D721Med (cell line): ENCODE results near the gene CORO1C.
"Not testable (repeated sequence)": the region's sequence is repeated elsewhere in the genome, so short reads cannot be mapped to it uniquely, and the experiment has no call there.

Source experiments
- DNase-seq: peaks from one replicate; pipeline ENCODE4 v3.0.0; 2011; ENCODE audit warnings: low spot score; ENCODE audit not compliant: insufficient read length
- FAIRE-seq: peaks from 2 replicates; lab custom pipeline; 2011; peaks lifted over from hg19 to GRCh38; lab: Jason Lieb, UNC
- TF ChIP-seq, protein P1 (sequence below): IDR thresholded peaks from 2 replicates; pipeline ENCODE4 v1.5.1; 2012; ENCODE audit warnings: mild to moderate bottlenecking, control low read depth; ENCODE audit not compliant: insufficient read depth; ENCODE audit errors: missing control alignments

Gene CORO1C

DNA sequence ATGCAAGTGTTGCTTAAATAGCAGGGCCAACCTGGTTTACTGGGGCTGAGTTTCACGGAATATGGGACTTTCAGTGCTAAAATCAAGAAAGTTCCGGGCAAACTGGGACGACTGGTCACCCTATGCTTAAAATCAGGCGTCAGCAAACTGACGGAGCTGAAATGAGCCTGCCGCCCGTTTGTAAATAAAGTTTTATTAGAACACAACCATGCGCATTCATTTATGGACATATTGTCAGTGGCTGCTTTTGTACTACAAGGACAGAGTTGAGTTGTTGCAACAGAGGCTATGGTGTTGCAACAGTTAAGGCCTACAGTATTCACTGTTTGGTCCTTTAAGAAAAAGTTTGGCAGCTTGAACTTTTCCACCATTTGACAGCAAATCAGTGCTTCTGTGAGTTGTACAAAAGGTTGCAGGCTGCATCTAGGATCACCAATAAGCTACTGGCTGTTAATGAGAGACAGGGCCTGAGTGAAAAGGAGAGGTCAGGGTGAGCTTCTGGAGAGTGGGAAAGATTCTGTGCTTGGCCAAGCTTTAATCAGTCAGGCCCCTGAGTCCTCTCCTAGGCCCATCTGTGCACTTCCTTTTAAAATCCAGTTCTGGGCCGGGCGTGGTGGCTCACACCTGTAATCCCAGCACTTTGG, 111.0 kb downstream of the CORO1C start:
- FAIRE-seq, result no peak
- TF ChIP-seq, protein P1, sequence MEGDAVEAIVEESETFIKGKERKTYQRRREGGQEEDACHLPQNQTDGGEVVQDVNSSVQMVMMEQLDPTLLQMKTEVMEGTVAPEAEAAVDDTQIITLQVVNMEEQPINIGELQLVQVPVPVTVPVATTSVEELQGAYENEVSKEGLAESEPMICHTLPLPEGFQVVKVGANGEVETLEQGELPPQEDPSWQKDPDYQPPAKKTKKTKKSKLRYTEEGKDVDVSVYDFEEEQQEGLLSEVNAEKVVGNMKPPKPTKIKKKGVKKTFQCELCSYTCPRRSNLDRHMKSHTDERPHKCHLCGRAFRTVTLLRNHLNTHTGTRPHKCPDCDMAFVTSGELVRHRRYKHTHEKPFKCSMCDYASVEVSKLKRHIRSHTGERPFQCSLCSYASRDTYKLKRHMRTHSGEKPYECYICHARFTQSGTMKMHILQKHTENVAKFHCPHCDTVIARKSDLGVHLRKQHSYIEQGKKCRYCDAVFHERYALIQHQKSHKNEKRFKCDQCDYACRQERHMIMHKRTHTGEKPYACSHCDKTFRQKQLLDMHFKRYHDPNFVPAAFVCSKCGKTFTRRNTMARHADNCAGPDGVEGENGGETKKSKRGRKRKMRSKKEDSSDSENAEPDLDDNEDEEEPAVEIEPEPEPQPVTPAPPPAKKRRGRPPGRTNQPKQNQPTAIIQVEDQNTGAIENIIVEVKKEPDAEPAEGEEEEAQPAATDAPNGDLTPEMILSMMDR, result no peak
- no peak for DNase-seq

DNA sequence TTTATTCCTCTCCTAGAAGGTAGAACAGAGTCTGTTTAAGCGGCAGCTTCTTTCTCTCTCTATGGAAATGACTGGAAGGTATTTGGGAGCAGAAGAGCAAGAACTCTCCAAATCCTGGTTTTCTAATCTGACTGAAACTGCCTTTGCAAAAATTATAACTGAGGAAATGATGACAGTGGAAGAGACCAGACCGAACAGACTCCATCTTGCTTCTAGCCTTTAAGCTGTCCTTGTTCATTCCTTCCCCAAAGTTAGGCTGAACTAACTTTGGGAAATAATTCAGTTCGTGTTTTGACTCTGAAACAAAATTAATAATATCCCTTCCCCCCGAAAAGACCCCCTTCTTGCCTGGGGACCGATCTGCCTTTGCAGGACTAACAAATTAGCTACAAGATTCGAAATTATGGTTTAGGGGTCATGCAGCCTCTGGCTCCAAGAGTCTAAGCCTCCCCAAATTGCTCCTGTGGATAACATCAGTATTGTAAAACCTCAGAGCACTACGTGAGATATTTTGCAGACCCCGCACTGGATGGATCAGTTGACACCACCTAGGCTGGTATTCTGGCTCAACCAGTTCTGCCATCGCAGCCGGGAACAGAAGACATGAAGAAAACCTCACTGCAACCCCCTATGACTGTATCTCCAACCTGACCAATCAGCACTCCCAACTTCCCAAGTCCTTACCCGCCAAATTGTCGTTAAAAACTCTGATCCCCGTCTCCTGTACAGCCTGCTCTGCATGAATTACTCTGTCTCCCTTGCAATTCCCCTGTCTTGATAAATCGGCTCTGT, 111.8 kb downstream of the CORO1C start:
- FAIRE-seq, result no peak
- TF ChIP-seq, protein P1, result no peak
- DNase-seq, result no peak

DNA sequence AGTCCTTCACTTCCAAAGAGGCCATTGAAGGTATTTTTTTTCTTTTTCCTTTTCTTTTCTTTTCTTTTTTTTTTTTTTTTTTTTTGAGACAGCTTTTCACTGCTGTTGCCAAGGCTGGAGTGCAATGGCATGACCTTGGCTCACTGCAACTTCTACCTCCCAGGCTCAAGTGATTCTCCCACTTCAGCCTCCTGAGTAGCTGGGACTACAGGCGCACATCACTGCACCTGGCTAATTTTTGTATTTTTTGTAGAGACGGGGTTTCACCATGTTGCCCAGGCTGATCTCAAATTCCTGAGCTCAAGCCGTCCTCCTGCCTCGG, 112.4 kb downstream of the CORO1C start:
- not testable (repeated sequence) for FAIRE-seq, DNase-seq

DNA sequence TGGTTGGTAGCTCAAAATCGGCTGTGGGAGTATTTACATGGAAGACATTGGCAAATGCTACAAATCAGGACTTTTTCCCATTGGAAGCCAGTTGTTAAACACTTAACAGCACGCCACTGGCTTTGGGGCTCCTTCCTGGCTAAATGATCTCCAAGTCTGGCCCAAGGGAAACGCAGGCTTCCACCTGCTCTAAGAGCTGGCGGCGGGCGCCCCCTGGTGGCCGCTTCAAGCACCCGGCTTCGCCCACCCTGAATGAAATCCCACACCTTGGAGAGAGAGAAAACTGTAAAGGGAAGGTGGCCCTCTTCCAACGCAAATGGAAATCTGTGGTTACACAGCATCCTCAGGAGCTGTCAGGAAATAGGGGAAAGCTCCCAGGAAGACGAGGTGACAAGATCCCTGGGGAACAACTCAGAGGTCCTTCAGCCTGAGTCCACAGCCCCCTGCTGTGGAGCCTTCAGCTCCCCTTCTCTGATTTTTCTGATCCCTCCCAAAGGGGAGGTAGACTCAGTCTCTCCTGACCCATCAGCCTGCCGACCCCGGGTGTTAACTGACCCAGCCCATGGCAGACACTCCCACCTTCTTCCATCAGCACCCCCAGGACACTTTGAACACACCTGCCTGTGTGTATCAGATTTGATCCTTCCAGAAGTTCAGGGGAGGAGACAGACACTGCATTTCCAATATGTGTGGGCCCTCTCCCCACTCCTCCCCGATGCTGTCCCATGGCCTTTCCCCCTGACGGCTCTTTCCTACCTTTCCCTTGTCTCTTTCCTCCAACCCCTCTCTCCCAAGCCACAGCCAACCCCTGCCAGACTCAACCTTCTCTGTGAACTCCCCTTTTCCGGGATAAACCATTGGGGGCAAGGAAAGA, 113.0 kb downstream of the CORO1C start:
- TF ChIP-seq, protein P1, result peak; percentile 91
- DNase-seq, result peak; percentile 86

DNA sequence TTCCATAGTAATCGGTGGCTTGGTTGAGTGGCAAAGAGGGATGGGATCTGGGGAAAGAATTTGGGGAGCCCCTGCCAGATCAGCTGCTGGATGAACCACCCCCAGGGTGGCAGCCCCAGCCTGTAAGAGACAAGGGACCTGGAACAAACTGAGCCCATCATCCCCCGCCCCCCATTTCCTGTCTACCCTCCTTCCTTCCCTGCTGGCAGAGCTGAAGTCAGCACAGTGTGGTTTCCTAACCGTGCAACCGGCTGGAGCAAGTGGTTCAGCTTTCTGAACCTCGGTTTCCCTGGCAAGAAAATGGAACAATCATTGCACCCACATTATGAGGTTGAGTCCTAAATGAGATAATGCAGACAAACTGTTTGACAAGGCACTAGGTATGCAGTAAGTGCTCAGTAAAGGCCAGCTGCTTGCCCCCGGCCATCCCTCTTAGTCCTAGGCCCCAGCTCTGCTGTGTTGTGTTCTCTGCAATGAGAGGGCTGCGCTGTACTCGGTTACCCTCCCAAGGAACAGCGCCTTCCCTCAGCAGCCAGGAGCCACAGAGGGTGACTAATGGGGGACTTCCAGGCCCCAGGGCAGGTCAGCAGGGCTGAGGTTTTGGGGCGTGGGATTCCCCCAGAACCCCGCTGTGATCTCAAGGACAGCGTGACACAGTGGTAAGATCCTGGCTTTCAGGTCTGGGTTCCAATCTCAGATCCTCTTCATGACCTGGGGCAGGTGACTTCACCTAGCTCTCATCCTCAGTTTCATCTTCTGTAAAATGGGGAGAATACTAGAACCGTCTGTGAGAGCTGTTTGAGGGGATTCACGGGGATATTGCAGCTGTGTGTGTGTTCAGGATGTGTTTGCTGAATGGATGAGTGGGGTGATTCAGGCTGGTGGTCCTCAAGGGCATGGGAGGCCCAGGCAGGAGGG, 114.1 kb downstream of the CORO1C start:
- TF ChIP-seq, protein P1, result no peak
- DNase-seq, result no peak
- no peak for FAIRE-seq

More for the DNA sequence above, 113.0 kb downstream of the CORO1C start:
- FAIRE-seq, result no peak

DNA sequence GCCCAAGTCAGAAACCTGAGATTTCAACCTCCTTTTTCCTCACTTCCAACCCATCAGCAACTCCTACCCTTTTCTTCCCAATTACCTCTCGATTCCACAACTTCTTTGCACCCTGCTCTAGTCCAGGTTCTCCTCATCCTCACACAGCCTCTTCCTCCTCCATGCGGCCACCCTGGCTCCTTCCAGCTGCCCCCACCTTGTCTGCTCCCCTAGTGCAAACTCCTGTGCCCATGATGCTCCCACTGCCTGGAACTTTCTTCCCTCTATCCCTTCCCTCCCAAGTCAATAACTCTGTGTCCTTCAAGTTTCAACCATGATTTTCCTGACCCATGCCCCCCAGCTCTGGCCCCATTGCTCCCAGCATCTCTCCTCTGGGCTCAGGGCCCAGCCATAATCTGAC, 115.0 kb downstream of the CORO1C start:
- no peak for DNase-seq
- TF ChIP-seq, protein P1, result no peak
- no peak for FAIRE-seq

DNA sequence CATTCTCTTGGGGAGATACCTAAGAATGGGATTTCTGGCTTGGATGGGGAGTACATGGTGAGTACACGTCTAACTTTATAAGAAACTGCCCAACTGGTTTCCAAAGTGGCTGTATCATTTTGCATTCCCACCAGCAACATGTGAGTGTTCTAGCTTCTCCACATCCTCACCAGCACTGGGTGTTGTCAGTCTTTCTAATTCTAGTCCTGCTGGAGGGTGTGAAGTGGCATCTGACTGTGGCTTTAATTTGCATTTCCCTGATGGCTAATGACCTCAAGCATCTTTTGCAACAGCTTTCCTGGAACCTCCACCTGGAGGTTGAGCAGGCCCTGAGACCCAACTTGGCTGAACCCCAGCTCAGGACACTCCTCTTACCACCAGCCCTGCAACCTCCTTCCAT, 115.4 kb downstream of the CORO1C start:
- TF ChIP-seq, protein P1, result no peak
- FAIRE-seq (no peak), DNase-seq (no peak)
